ENCODE measurements around the gene CASP2. TPM values are rescaled to one million over a fixed set of nuclear protein-coding genes. Genes with fewer than 3 reads are reported as not detected.

Gene CASP2
- total and polyA plus RNA-seq, 10 of the 15 experiments (the other 5 are each of a cell fraction or from before 2014, with no cell fraction given), result 12.1 to 60.4 (median 26.2) TPM

GRCh38 chr7:143243111-143243510 lies 45.0 kb upstream of the CASP2 start (continued):
- TF ChIP-seq, protein P1, sequence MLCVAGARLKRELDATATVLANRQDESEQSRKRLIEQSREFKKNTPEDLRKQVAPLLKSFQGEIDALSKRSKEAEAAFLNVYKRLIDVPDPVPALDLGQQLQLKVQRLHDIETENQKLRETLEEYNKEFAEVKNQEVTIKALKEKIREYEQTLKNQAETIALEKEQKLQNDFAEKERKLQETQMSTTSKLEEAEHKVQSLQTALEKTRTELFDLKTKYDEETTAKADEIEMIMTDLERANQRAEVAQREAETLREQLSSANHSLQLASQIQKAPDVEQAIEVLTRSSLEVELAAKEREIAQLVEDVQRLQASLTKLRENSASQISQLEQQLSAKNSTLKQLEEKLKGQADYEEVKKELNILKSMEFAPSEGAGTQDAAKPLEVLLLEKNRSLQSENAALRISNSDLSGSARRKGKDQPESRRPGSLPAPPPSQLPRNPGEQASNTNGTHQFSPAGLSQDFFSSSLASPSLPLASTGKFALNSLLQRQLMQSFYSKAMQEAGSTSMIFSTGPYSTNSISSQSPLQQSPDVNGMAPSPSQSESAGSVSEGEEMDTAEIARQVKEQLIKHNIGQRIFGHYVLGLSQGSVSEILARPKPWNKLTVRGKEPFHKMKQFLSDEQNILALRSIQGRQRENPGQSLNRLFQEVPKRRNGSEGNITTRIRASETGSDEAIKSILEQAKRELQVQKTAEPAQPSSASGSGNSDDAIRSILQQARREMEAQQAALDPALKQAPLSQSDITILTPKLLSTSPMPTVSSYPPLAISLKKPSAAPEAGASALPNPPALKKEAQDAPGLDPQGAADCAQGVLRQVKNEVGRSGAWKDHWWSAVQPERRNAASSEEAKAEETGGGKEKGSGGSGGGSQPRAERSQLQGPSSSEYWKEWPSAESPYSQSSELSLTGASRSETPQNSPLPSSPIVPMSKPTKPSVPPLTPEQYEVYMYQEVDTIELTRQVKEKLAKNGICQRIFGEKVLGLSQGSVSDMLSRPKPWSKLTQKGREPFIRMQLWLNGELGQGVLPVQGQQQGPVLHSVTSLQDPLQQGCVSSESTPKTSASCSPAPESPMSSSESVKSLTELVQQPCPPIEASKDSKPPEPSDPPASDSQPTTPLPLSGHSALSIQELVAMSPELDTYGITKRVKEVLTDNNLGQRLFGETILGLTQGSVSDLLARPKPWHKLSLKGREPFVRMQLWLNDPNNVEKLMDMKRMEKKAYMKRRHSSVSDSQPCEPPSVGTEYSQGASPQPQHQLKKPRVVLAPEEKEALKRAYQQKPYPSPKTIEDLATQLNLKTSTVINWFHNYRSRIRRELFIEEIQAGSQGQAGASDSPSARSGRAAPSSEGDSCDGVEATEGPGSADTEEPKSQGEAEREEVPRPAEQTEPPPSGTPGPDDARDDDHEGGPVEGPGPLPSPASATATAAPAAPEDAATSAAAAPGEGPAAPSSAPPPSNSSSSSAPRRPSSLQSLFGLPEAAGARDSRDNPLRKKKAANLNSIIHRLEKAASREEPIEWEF (IDR thresholded peaks at IDR 0.05; ENCODE audit: insufficient replicate concordance, low read depth, low read length), result no peak
- TF ChIP-seq SPI1 (IDR thresholded peaks at IDR 0.05; ENCODE audit: borderline replicate concordance, insufficient read depth, low read depth, low read length), result no peak
- no peak for TF ChIP-seq EED (IDR thresholded peaks at IDR 0.05; ENCODE audit: low read depth)
- no peak for TF ChIP-seq RBBP5 (conservative IDR thresholded peaks at IDR 0.05)
- no peak for TF ChIP-seq EGR1 (IDR thresholded peaks at IDR 0.05; ENCODE audit: borderline replicate concordance in 1 of 2, low read depth in 2 of 2, low read length in 2 of 2)
- TF ChIP-seq HDGF (IDR thresholded peaks at IDR 0.05), result no peak
- no peak for TF ChIP-seq ELK1 (IDR thresholded peaks at IDR 0.05; ENCODE audit: low read depth, low read length)
- TF ChIP-seq CBX3 (IDR thresholded peaks at IDR 0.05; ENCODE audit: borderline replicate concordance, low read depth), result no peak
- TF ChIP-seq IRF4 (IDR thresholded peaks at IDR 0.05; ENCODE audit: low read depth, low read length), result no peak
- no peak for TF ChIP-seq IKZF1 (conservative IDR thresholded peaks at IDR 0.05)
- no peak for TF ChIP-seq BMI1 (IDR thresholded peaks at IDR 0.05; ENCODE audit: borderline replicate concordance)
- no peak for TF ChIP-seq MEF2A (IDR thresholded peaks at IDR 0.05; ENCODE audit: insufficient read depth, low read depth, low read length)
- no peak for TF ChIP-seq CEBPZ (IDR thresholded peaks at IDR 0.05; ENCODE audit: low read depth, low read length)
